Muscle of leg (tissue), 16 donors: ENCODE measurements around the gene RGR. TPM values are rescaled to one million over a fixed set of nuclear protein-coding genes. Genes with fewer than 3 reads are reported as not detected.

ENCODE experiments used
- DNase-seq: peaks from one replicate; pipeline ENCODE4 v3.0.0; 2013
- H3K27ac ChIP-seq: one replicate; pipeline ENCODE4 v1.5.1; 2013; ENCODE audit warnings: mild to moderate bottlenecking, low read length, control low read depth
- H3K27me3 ChIP-seq: one replicate; pipeline ENCODE4 v1.6.1; 2013; ENCODE audit warnings: low read length; ENCODE audit not compliant: control insufficient read depth, insufficient read depth
- H3K36me3 ChIP-seq: one replicate; pipeline ENCODE4 v1.6.1; 2013; ENCODE audit warnings: low read length; ENCODE audit not compliant: control insufficient read depth, insufficient read depth
- H3K4me1 ChIP-seq: one replicate; pipeline ENCODE4 v1.6.1; 2013; ENCODE audit warnings: low read length; ENCODE audit not compliant: control insufficient read depth, insufficient read depth
- H3K4me3 ChIP-seq: one replicate; pipeline ENCODE4 v1.5.1; 2013; ENCODE audit warnings: low read length, control low read depth
- H3K9me3 ChIP-seq: replicated peaks from 2 replicates; pipeline ENCODE4 v1.6.1; 2013; ENCODE audit warnings: low read depth, low read length; ENCODE audit not compliant: control insufficient read depth
- WGBS: methylation state at CpG from one replicate; pipeline ENCODE4 v1.1.5; 2013; ENCODE audit warnings: missing lambda C conversion rate; ENCODE audit not compliant: insufficient coverage; 5-methylcytosine and 5-hydroxymethylcytosine counted together
- long read RNA-seq, 11 donors: transcript quantifications; one replicate each; lab custom pipeline, GENCODE V29; 2026
- polyA plus RNA-seq, 8 donors: library from polyadenylated mRNA; unstranded; fragments of 120-200 nt; gene quantifications; one replicate each; pipeline versions ENCODE4 v1.2.1 to v1.2.3, GENCODE V29; 2013; ENCODE audit warnings: inconsistent platforms in 1 of 8, low replicate concordance in 1 of 8; ENCODE audit not compliant: insufficient read length in 8 of 8, insufficient read depth in 1 of 8
- total RNA-seq: library from RNA; stranded (reverse); fragments of 120-200 nt; gene quantifications from one replicate; pipeline ENCODE4 v1.2.4, GENCODE V29; 2013

RGR gene
- total RNA-seq = 11.9 TPM
- 10 to 100 TPM in 7 of 8 donors, 1 to 10 TPM in 1; 6.1 to 20.7 (median 14.5) TPM for polyA plus RNA-seq
- long read RNA-seq, donor 1, partial matches to known transcripts = 0 of 1 reads
- long read RNA-seq, donor 1, other reads (novel, unspliced or antisense) = 0 of 1 reads
- long read RNA-seq, donor 2 = 0 reads
- long read RNA-seq, donor 3 = 0 reads
- long read RNA-seq, donor 4, partial matches to known transcripts = 0 of 1 reads
- long read RNA-seq, donor 4, other reads (novel, unspliced or antisense) = 0 of 1 reads
- long read RNA-seq, donor 5, partial matches to known transcripts = 0 of 1 reads
- long read RNA-seq, donor 5, other reads (novel, unspliced or antisense) = 0 of 1 reads
- long read RNA-seq, donor 6, partial matches to known transcripts = 0 of 3 reads
- long read RNA-seq, donor 6, other reads (novel, unspliced or antisense) = 0 of 3 reads
- long read RNA-seq, donor 7, partial matches to known transcripts = 0 of 1 reads
- long read RNA-seq, donor 7, other reads (novel, unspliced or antisense) = 0 of 1 reads
- long read RNA-seq, donor 8, partial matches to known transcripts = 0 of 2 reads
- long read RNA-seq, donor 8, other reads (novel, unspliced or antisense) = 0 of 2 reads
- long read RNA-seq, donor 9, partial matches to known transcripts = 0 of 1 reads
- long read RNA-seq, donor 9, other reads (novel, unspliced or antisense) = 0 of 1 reads
- long read RNA-seq, donor 10, partial matches to known transcripts = 0 of 2 reads
- long read RNA-seq, donor 10, other reads (novel, unspliced or antisense) = 0 of 2 reads
- long read RNA-seq, donor 11 = 0 reads

GRCh38 chr10:84244651-84245270 is at the start of gene RGR:
Gene RGR (plus strand): TSS chr10:84245053. CDS start chr10:84245091, 38 bp downstream.
- WGBS = 32% methylated on average over 9 of the region's 9 CpGs
- Histone ChIP-seq H3K4me3 (peak within 1 kb of the TSS; percentile 32), H3K27me3 (no peaks in the 10 kb centered on the region), H3K27ac (peak within 1 kb of the TSS; percentile 75), H3K4me1 (peaks cover 34% of the 10 kb centered on the region), H3K36me3 (no peaks in the 10 kb centered on the region), H3K9me3 (no peaks in the 10 kb centered on the region)
- peak; percentile 93 for DNase-seq

- no peaks in the 10 kb centered on the region for H3K36me3 ChIP-seq
- DNase-seq = no peak
- peaks cover 58% of the 10 kb centered on the region for H3K27me3 ChIP-seq
- 49% methylated on average over 4 of the region's 4 CpGs for WGBS
- no peak overlapping the region for H3K27ac ChIP-seq
- H3K9me3 ChIP-seq = no peaks in the 10 kb centered on the region
- no peak overlapping the region for H3K4me3 ChIP-seq
- peaks cover 12% of the 10 kb centered on the region for H3K4me1 ChIP-seq
Observed at GRCh38 chr10:84196083-84196482, 48.8 kb upstream of the RGR start.

GRCh38 chr10:84196941-84197340 is 47.9 kb upstream of the RGR start:
- Histone ChIP-seq H3K36me3 (no peaks in the 10 kb centered on the region), H3K27me3 (peaks cover 54% of the 10 kb centered on the region), H3K4me1 (peaks cover 12% of the 10 kb centered on the region), H3K4me3 (no peak overlapping the region), H3K27ac (no peak overlapping the region), H3K9me3 (no peaks in the 10 kb centered on the region)
- WGBS = 80% methylated on average over 1 of the region's 5 CpGs
- no peak for DNase-seq

GRCh38 chr10:84197643-84198042 is 47.2 kb upstream of the RGR start:
- no peaks in the 10 kb centered on the region for H3K9me3 ChIP-seq
- H3K27ac ChIP-seq = no peak overlapping the region
- peaks cover 53% of the 10 kb centered on the region for H3K27me3 ChIP-seq
- H3K36me3 ChIP-seq = no peaks in the 10 kb centered on the region
- peaks cover 12% of the 10 kb centered on the region for H3K4me1 ChIP-seq
- WGBS = 68% methylated on average over 5 of the region's 5 CpGs
- no peak overlapping the region for H3K4me3 ChIP-seq
- no peak for DNase-seq

GRCh38 chr10:84198206-84198915 is 46.5 kb upstream of the RGR start:
- Histone ChIP-seq H3K27ac (no peak overlapping the region), H3K27me3 (peaks cover 46% of the 10 kb centered on the region), H3K36me3 (no peaks in the 10 kb centered on the region), H3K4me1 (peaks cover 12% of the 10 kb centered on the region), H3K9me3 (no peaks in the 10 kb centered on the region), H3K4me3 (no peak overlapping the region)
- 54% methylated on average over 4 of the region's 7 CpGs for WGBS
- no peak for DNase-seq

GRCh38 chr10:84200537-84201243 is 44.2 kb upstream of the RGR start:
- Histone ChIP-seq H3K27me3 (peaks cover 24% of the 10 kb centered on the region), H3K9me3 (no peaks in the 10 kb centered on the region), H3K4me1 (no peaks in the 10 kb centered on the region), H3K36me3 (no peaks in the 10 kb centered on the region), H3K4me3 (no peak overlapping the region), H3K27ac (no peak overlapping the region)
- WGBS = 73% methylated on average over 7 of the region's 11 CpGs
- no peak for DNase-seq

GRCh38 chr10:84201244-84201606 is 43.6 kb upstream of the RGR start:
- H3K4me3 ChIP-seq = no peak overlapping the region
- H3K36me3 ChIP-seq = no peaks in the 10 kb centered on the region
- 22% methylated on average over 2 of the region's 6 CpGs for WGBS
- H3K27me3 ChIP-seq = peaks cover 19% of the 10 kb centered on the region
- no peaks in the 10 kb centered on the region for H3K9me3 ChIP-seq
- no peak overlapping the region for H3K27ac ChIP-seq
- H3K4me1 ChIP-seq = no peaks in the 10 kb centered on the region
- DNase-seq = no peak

- H3K27ac ChIP-seq = no peak overlapping the region
- no peaks in the 10 kb centered on the region for H3K36me3 ChIP-seq
- H3K27me3 ChIP-seq = peaks cover 14% of the 10 kb centered on the region
- H3K4me3 ChIP-seq = no peak overlapping the region
- H3K9me3 ChIP-seq = no peaks in the 10 kb centered on the region
- no peak for DNase-seq
- H3K4me1 ChIP-seq = no peaks in the 10 kb centered on the region
- 92% methylated on average over 7 of the region's 11 CpGs for WGBS
Observed at GRCh38 chr10:84201682-84202081, 43.2 kb upstream of the RGR start.

- Histone ChIP-seq H3K27ac (no peak overlapping the region), H3K36me3 (no peaks in the 10 kb centered on the region), H3K4me1 (no peaks in the 10 kb centered on the region), H3K9me3 (no peaks in the 10 kb centered on the region), H3K27me3 (peaks cover 8% of the 10 kb centered on the region), H3K4me3 (no peak overlapping the region)
- 63% methylated on average over 4 of the region's 5 CpGs for WGBS
- DNase-seq = no peak
Observed at GRCh38 chr10:84202349-84202748, 42.5 kb upstream of the RGR start.
